H1 (cell line): ENCODE measurements around the gene LCE2C. TPM values are rescaled to one million over a fixed set of nuclear protein-coding genes. Genes with fewer than 3 reads are reported as not detected.

ENCODE experiments used
- BACH1 ChIP-seq: IDR thresholded peaks from 2 replicates; pipeline ENCODE4 v1.6.1; 2012; ENCODE audit warnings: low read length, improper control_type of control experiment
- FOSL1 ChIP-seq: IDR thresholded peaks from 2 replicates; pipeline ENCODE4 v1.6.1; 2011; ENCODE audit warnings: mild to moderate bottlenecking, low read depth, low read length, moderate library complexity; ENCODE audit not compliant: insufficient read depth
- KDM5A ChIP-seq: fragments of 200-600 bp; IDR thresholded peaks from 2 replicates; pipeline ENCODE4 v1.7.1; 2012; ENCODE audit warnings: mild to moderate bottlenecking, low read length, inconsistent platforms, mixed read lengths
- TEAD4 ChIP-seq: IDR thresholded peaks from 2 replicates; pipeline ENCODE4 v1.6.1; 2012; ENCODE audit warnings: low read depth, low read length, inconsistent platforms, mixed read lengths
- polyA plus RNA-seq, 7 experiments: library from polyadenylated mRNA; depleted of rRNA in 3 of 7; stranded (reverse) in 5 of 7; unstranded in 2 of 7; fragments of >200 nt in 5 of 7; fragments of 200-250 nt in 2 of 7; gene quantifications; 1 replicate in 5 of 7; 2 replicates in 1 of 7; 4 replicates in 1 of 7; pipeline versions ENCODE4 v1.2.1 to v1.2.3, GENCODE V29; 2011 to 2013; ENCODE audit warnings: missing spikeins in 2 of 7, mixed read lengths in 2 of 7
- total RNA-seq: library from RNA; stranded (reverse); fragmentation: NEBNext Ultra II Directional; extraction: Animal tissue kit (Norgen Biotek cat#: 25700); gene quantifications from 2 replicates; pipeline ENCODE4 v1.2.1, GENCODE V29; 2021
- TF ChIP-seq, protein P1 (sequence below): IDR thresholded peaks from 2 replicates; pipeline ENCODE4 v1.6.1; 2012; ENCODE audit warnings: inconsistent platforms

LCE2C gene
- total and polyA plus RNA-seq, 2 of the 8 experiments (the other 6 are each of a cell fraction or from before 2014, with no cell fraction given) = not detected

DNA sequence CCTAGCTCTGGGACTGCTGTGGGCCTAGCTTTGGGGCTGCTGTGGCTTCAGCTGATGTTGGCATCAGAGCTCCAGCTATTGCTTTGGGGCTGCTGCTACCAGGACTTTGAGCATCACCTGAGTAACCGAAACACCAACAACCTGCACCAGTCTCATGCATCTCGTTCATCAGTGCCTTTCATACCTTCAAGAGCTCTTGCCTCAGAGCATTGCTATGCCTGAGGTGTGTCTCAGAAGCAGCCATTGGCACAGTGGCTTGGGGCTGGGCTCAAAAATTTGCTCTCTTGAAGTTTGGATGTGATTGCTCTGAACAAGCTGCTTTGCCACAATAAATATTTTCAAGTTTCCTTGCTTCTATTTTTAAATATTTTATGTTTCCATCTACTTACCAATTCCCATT, 18.6 kb upstream of the LCE2C start (continued):
- TF ChIP-seq FOSL1 (no peak), BACH1 (no peak), KDM5A (no peak), TEAD4 (no peak)
- TF ChIP-seq, protein P1, sequence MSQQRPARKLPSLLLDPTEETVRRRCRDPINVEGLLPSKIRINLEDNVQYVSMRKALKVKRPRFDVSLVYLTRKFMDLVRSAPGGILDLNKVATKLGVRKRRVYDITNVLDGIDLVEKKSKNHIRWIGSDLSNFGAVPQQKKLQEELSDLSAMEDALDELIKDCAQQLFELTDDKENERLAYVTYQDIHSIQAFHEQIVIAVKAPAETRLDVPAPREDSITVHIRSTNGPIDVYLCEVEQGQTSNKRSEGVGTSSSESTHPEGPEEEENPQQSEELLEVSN = no peak
